Hematopoietic multipotent progenitor cell treated with erythropoietin and hydrocortisone succinate and interleukin-3 and kit ligand, for 4 days (in vitro differentiated cells): ENCODE results near the gene BMP5.
"Not testable (repeated sequence)": the region's sequence is repeated elsewhere in the genome, so short reads cannot be mapped to it uniquely, and the experiment has no call there.

Experiments used
- DNase-seq: peaks from one replicate; pipeline ENCODE4 v3.0.0-alpha.2; 2015

Gene BMP5

GRCh38 chr6:55875400-55875799 lies at the start of gene BMP5:
Gene BMP5, minus strand, starts transcription at chr6:55875590. Its CDS starts 725 bp downstream, at chr6:55874865.
- DNase-seq: no peak

DNA sequence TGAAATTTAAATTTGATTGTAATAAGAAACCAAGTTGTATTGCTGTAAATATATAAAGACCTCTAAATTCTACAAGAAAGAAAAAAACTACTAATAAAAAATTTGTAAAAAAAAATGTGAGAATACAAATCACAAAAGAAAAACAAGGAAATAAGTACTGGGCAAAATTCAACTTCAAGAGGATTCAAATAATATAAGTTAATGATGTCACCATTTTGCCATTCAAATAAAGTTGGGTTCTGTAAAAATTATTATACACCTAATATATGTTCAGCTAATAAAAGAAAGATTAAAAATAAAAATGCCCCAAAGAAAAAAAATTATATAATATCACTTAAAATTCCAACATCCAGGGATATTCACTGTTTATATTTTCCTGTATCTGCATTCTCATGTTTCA lies 47.0 kb upstream of the BMP5 start:
- no peak for DNase-seq

DNA sequence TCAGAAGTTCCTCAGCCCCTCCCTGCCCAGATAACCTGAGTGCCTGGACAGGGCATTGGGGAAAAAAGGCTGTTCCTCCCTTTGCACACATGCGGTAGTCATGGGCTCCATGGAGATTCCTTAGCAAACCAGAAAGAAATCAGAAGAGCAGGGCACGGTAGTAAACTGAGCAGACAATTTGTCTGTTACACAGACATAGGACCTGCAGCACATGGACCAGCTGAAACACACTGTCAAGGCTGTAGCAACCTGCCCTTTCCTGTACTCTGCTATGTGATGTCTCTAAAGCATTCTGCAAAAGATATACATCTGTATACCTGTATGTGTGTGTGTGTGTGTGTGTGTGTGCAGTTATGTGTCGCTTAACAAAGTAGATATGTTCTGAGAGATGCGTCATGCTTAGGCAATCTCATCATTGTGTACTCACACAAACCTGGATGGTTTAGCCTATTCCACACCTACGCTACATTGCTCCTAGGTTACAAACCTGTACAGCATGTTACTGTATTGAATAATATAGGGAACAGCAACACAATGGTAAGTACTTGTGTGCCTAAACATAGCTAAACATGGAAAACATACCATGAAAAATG lies 44.4 kb upstream of the BMP5 start:
- no peak for DNase-seq

- no peak for DNase-seq
Measured at GRCh38 chr6:55918639-55919038, 43.2 kb upstream of the BMP5 start.

GRCh38 chr6:55917751-55918415 lies 42.5 kb upstream of the BMP5 start:
- no peak for DNase-seq

DNA sequence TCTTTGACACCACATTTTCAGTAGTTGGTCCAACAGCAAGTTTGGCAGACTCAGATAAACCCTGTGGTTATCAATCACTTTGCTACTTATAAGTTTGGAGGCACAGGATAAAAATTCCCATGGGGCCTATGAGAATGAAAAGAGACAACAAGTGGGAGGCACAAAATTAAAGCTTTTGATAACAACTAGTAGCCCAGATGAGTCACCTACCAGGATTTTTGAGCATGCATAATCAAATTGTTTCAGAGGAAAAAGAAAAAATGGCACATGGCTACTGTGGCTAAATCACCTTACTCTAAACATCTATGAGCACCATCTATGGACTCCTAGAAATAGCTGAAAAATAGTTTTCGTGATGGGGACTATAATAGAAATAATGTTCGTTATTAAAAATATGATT lies 40.8 kb upstream of the BMP5 start:
- DNase-seq: no peak

GRCh38 chr6:55913228-55914195 lies 38.1 kb upstream of the BMP5 start:
- DNase-seq: peak; percentile 0

GRCh38 chr6:55910466-55910865 lies 35.1 kb upstream of the BMP5 start:
- DNase-seq: not testable (repeated sequence)

GRCh38 chr6:55909911-55910310 lies 34.5 kb upstream of the BMP5 start:
- DNase-seq: not testable (repeated sequence)

GRCh38 chr6:55902796-55903195 lies 27.4 kb upstream of the BMP5 start:
- DNase-seq: no peak

DNA sequence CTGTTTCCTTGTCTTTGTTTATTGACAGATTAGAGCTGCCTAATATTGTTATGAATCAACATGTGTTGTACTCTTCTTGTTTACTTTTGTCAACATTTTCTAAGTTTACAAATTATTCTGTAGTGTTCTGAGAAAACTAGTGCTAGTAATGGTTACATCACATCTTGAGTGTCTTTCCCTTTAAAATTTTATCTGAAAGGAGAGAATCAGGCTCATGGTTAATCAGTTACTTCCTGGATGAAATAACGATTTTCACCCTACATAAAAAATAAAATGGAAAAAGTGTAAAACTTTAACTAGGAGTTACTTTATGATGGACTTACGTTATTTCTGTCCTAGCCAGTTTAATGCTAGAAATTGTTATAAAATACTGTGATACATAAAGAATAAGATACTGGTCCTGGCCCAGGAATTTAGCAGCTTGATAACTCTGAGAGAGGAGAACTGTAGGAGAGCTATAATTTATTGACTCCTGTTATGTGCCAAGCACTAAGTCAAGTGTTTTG lies 26.4 kb upstream of the BMP5 start:
- no peak for DNase-seq

GRCh38 chr6:55898342-55898741 lies 23.0 kb upstream of the BMP5 start:
- DNase-seq: no peak

GRCh38 chr6:55897346-55897745 lies 22.0 kb upstream of the BMP5 start:
- DNase-seq: no peak

DNA sequence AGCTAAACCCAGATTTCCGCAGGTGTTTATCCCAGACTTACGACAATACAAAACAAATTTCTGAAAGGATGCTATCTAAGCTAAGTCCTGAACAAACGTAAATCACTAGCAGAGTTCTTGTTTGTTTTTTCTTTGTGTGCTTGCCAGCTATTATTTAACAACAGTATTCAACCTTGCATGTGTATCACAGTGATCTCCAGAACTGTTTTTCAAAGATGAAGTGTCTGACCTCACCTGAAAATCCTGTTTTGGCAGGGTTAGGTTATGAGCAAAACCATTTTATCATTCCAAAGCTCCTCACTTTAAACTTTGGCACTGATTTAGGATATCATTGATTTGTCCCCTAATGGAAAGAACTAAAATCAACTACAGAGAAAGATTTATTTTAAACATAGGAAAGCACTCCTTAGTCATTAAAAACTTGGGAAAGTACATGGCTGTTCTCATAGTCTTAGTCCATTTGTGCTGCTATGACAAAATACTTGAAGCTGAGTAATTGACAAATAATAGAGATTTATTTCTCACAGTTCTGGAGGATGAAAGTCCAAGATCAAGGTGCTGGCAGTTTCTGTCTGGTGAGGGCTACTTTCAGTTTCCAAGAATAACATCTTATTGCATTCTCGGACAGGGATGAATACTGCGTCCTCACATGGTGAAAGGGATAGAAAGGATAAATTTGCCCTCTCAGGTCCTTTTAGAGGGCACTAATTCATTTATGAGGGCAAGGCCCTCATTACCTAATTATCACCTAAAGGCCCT lies 20.8 kb upstream of the BMP5 start:
- DNase-seq: no peak

DNA sequence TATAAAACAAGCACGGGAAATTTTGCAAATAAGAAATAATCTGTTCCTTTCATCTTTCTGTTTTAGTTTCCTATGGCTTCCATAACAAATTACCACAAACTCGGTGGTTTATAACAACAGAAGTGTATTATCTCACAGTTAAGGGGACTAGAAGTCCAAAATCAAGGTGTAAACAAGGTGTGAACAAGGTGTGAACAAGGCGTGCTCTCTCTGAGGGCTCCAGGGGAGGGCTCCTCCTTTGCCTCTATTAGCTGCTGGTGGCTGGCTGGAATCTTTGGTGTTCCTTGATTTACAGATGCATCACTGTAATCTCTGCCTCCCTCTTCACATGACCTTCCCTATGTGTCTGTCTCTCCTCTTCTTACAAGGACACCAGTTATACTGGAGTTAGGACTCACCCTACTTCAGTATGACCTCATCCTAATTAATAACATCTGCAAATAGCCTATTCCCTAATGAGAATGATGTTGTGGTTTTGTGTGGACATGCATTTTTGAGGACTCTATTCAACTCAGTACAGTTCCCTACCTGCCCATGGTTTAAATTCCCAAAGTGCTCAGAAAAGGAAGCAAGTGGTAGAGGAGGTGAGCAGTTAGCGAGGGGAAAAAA lies 17.5 kb upstream of the BMP5 start:
- DNase-seq: no peak

- DNase-seq: no peak
Measured at GRCh38 chr6:55888917-55889316, 13.5 kb upstream of the BMP5 start.

DNA sequence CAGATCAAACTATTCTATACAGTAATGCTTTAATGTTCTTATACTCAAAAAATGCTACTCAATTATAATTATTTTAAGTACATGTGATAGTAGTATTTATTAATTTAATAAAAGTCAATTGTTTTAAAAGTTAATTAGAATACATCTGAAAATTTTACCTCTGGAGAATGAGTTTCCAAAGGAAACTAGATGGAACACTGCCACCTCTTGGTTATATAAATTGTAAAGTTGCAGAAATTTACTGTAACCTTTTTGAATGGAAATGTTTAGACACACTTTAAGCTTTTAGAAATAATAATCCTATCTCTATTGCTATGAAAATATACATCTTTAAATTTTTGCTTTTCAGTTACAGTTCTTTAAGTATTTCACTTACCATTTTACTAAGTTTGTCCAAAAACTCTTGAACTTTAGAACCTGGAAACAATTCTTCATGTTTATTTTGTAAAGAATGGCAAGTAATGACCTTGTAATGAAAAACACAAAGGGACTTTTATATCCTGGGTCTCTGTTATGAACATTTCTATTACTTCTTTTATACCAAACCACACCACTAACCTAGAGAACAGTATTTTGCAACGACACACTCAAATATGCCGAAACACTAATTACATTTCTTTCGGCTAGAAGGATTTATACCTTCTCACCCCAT lies 10.9 kb upstream of the BMP5 start:
- DNase-seq: peak; percentile 20

DNA sequence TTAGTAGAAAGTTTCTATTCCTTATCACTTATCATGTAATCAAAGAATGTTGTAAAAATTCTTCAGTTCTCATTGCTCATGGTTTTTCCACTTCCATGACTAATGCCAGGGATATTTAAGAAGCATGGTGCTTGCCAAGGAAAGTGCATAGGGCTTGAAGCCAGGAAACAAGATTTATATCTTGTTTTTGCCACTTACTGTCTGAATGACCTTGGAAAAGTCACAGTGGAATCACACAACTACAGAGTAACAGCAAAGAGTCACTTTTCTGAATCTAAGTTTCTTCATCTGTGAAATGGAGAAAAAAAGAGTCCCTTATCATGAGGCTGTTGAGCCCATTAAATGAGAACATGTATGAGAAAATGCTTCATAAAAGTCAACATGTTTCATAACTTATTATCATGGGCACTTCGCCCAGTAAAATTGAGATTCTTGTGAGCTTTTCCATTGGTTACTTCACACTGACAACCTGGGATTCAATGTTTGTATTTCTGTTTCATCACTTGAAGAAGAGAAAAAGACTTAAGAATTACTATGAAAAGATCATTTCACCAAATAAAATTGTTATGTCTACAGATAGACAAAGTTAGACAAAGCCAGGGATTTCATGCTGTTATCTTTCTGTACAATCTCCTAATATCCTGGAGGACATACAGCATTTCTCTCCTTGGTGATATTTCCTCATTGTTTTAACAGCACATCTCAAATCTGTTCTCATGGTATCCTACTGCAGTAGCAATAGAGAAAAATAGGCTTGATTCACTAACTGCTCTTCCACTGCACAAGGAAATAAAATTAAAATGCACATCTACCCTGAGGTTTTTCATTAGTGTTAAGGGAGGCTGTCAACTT lies 7.6 kb upstream of the BMP5 start:
- DNase-seq: no peak

DNA sequence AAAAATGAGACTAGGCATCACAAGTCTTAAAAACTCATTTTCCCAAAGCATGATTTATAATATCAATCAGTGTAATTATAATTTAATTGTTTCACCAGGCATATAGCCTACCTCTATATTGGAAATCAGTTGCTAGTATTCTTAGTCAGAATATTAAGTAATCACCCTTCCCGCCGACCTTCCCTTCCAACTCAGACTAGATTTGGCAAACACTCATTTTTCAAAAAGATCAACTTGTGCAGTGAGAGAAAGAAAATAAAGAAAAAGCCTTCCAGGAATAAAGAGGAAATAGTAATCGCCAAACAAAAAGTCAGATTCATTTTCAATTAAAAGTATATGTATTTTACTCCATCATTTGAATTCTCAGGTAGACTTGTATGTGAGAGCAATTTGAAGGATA lies 1.9 kb upstream of the BMP5 start:
- no peak for DNase-seq

DNA sequence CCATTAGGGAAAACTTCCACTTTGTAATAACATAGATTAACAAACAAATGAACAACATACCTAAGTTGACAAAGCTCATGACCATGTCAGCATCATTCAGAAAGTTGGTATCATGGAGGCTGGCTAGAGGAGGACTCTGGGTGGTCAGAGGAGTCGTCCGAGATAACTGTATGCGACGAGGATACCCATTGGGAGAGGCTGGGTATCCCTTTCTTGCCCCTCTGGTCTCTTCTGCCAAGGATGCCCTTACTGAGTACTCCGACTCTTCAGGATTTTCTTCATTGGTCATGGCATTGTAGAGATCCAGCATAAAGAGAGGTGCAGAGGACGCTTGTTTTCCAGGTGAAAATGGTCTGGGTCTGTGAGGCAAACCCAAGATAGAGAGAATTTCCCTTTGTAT lies 1.1 kb downstream of the BMP5 start:
- DNase-seq: no peak

GRCh38 chr6:55872866-55873265 lies 2.5 kb downstream of the BMP5 start:
- no peak for DNase-seq
